ENCODE measurements around the gene FBXO4. TPM values are rescaled to one million over a fixed set of nuclear protein-coding genes. Genes with fewer than 3 reads are reported as not detected.

FBXO4 gene
- polyA plus RNA-seq, 1 donor (not counting 4 experiments of a cell fraction or from before 2014, with no cell fraction given): 5.6 TPM

GRCh38 chr5:41924526-41924871 is 582 bp upstream of the FBXO4 start:
- peaks cover 16% of the 10 kb centered on the region for H3K4me1 ChIP-seq (ENCODE audit: control insufficient read depth, extremely low read depth, insufficient read depth, low read length)
- H3K27me3 ChIP-seq (ENCODE audit: control insufficient read depth, extremely low read depth, insufficient read depth, low read length): no peaks in the 10 kb centered on the region
- H4K20me1 ChIP-seq (ENCODE audit: control insufficient read depth, extremely low read depth, insufficient read depth, low read length): no peaks in the 10 kb centered on the region
- no peaks in the 10 kb centered on the region for H3K79me2 ChIP-seq (ENCODE audit: control insufficient read depth, insufficient read depth, low read length)
- FAIRE-seq: no peak
- H3K9me1 ChIP-seq (ENCODE audit: control insufficient read depth, extremely low read depth, insufficient read depth, low read length): no peaks in the 10 kb centered on the region
- peaks cover 0 to 3% of the 10 kb centered on the region in 2 experiments for H3K36me3 ChIP-seq (ENCODE audit: control insufficient read depth in 2 of 2, extremely low read depth in 1 of 2, insufficient read depth in 2 of 2, low read length in 2 of 2)
- dilution Hi-C loops (cut with MboI; ENCODE audit: extremely low pct_ligation_motif_present, low sequenced_read_pairs): no loop called here
- peak overlapping the region; percentile 78 for H2AFZ ChIP-seq (ENCODE audit: control insufficient read depth, low read length)
- TF ChIP-seq CTCF (optimal IDR thresholded peaks at IDR 0.05 in 1 of 3, IDR thresholded peaks at IDR 0.05 in 1 of 3, conservative IDR thresholded peaks at IDR 0.05 in 1 of 3; ENCODE audit: extremely low read depth in 1 of 3, insufficient read depth in 2 of 3, low read length in 3 of 3): no peak
- no peak for TF ChIP-seq EZH2 (IDR thresholded peaks at IDR 0.05; ENCODE audit: low read length)
- H3K27ac ChIP-seq (ENCODE audit: control insufficient read depth, insufficient read depth, low read length): peak overlapping the region; percentile 87
- no peaks in the 10 kb centered on the region for H3K9me3 ChIP-seq (ENCODE audit: control insufficient read depth, low read depth, low read length)
- H3K4me2 ChIP-seq (ENCODE audit: control insufficient read depth, extremely low read depth, insufficient read depth, low read depth, low read length): peak overlapping the region; percentile 75
- H3K4me3 ChIP-seq (ENCODE audit: control insufficient read depth in 2 of 3, extremely low read depth in 1 of 3, insufficient read depth in 2 of 3, low read depth in 1 of 3, low read length in 3 of 3): peak overlapping the region; percentile 52 to 80 (median 76)
- peak overlapping the region; percentile 91 for H3K9ac ChIP-seq (ENCODE audit: control insufficient read depth, extremely low read depth, insufficient read depth, low read length)
- no peak for DNase-seq (ENCODE audit: low read depth, low spot score)

GRCh38 chr5:41925555-41925951 is 472 bp downstream of the FBXO4 start:
- no peaks in the 10 kb centered on the region for H3K9me1 ChIP-seq (ENCODE audit: control insufficient read depth, extremely low read depth, insufficient read depth, low read length)
- peak overlapping the region; percentile 78 for H2AFZ ChIP-seq (ENCODE audit: control insufficient read depth, low read length)
- DNase-seq (ENCODE audit: low read depth, low spot score): no peak
- dilution Hi-C loops (cut with MboI; ENCODE audit: extremely low pct_ligation_motif_present, low sequenced_read_pairs): no loop called here
- no peaks in the 10 kb centered on the region for H3K27me3 ChIP-seq (ENCODE audit: control insufficient read depth, extremely low read depth, insufficient read depth, low read length)
- peaks cover 16% of the 10 kb centered on the region for H3K4me1 ChIP-seq (ENCODE audit: control insufficient read depth, extremely low read depth, insufficient read depth, low read length)
- peak overlapping the region; percentile 87 for H3K27ac ChIP-seq (ENCODE audit: control insufficient read depth, insufficient read depth, low read length)
- peak overlapping the region; percentile 75 for H3K4me2 ChIP-seq (ENCODE audit: control insufficient read depth, extremely low read depth, insufficient read depth, low read depth, low read length)
- no peaks in the 10 kb centered on the region for H3K9me3 ChIP-seq (ENCODE audit: control insufficient read depth, low read depth, low read length)
- H3K9ac ChIP-seq (ENCODE audit: control insufficient read depth, extremely low read depth, insufficient read depth, low read length): peak overlapping the region; percentile 91
- no peak for TF ChIP-seq CTCF (optimal IDR thresholded peaks at IDR 0.05 in 1 of 3, IDR thresholded peaks at IDR 0.05 in 1 of 3, conservative IDR thresholded peaks at IDR 0.05 in 1 of 3; ENCODE audit: extremely low read depth in 1 of 3, insufficient read depth in 2 of 3, low read length in 3 of 3)
- no peak for TF ChIP-seq EZH2 (IDR thresholded peaks at IDR 0.05; ENCODE audit: low read length)
- H4K20me1 ChIP-seq (ENCODE audit: control insufficient read depth, extremely low read depth, insufficient read depth, low read length): no peaks in the 10 kb centered on the region
- H3K4me3 ChIP-seq (ENCODE audit: control insufficient read depth in 2 of 3, extremely low read depth in 1 of 3, insufficient read depth in 2 of 3, low read depth in 1 of 3, low read length in 3 of 3): peak overlapping the region; percentile 52 to 80 (median 76)
- no peaks in the 10 kb centered on the region for H3K36me3 ChIP-seq (ENCODE audit: control insufficient read depth in 2 of 2, extremely low read depth in 1 of 2, insufficient read depth in 2 of 2, low read length in 2 of 2)
- no peaks in the 10 kb centered on the region for H3K79me2 ChIP-seq (ENCODE audit: control insufficient read depth, insufficient read depth, low read length)
- no peak for FAIRE-seq
